Measurements from ENCODE around the gene RDH5. TPM values are rescaled to one million over a fixed set of nuclear protein-coding genes. Genes with fewer than 3 reads are reported as not detected.

RDH5 gene
- total and polyA plus RNA-seq, 4 donors, result 9.2 to 61.7 (median 29.2) TPM

- Histone ChIP-seq H3K9ac (ENCODE audit: low read depth in 1 of 2, low read length in 2 of 2) (no peak overlapping the region), H3K9me3 (ENCODE audit: control insufficient read depth in 4 of 4, low read length in 3 of 4) (no peaks in the 10 kb centered on the region), H3K27me3 (ENCODE audit: control insufficient read depth in 4 of 4, insufficient read depth in 4 of 4, low read length in 3 of 4) (no peaks in the 10 kb centered on the region), H3K4me3 (ENCODE audit: low read depth in 1 of 3, low read length in 3 of 3) (no peak overlapping the region), H3K27ac (ENCODE audit: low read depth in 1 of 2, low read length in 2 of 2) (no peak overlapping the region), H3K4me1 (ENCODE audit: control insufficient read depth in 4 of 4, insufficient read depth in 4 of 4, low read length in 3 of 4) (no peaks in the 10 kb centered on the region), H3K36me3 (ENCODE audit: control insufficient read depth in 4 of 4, insufficient read depth in 3 of 4, low read depth in 1 of 4, low read length in 3 of 4) (no peaks in the 10 kb centered on the region)
- WGBS, result 86% methylated on average over 5 of the region's 5 CpGs
- no peak for DNase-seq (ENCODE audit: low spot score)
- TF ChIP-seq EGR1 (IDR thresholded peaks at IDR 0.05; ENCODE audit: low read depth in 2 of 2) (no peak), GABPA (IDR thresholded peaks at IDR 0.05 in 1 of 2, conservative IDR thresholded peaks at IDR 0.05 in 1 of 2) (no peak), HNF4G (IDR thresholded peaks at IDR 0.05) (no peak), ATF3 (IDR thresholded peaks at IDR 0.05) (no peak), SP1 (IDR thresholded peaks at IDR 0.05) (no peak), REST (IDR thresholded peaks at IDR 0.05) (no peak), MAX (IDR thresholded peaks at IDR 0.05) (no peak), HNF4A (conservative IDR thresholded peaks at IDR 0.05) (no peak), FOXA2 (IDR thresholded peaks at IDR 0.05) (no peak)
Measured at GRCh38 chr12:55699471-55700055, 20.6 kb upstream of the RDH5 start.

- no peak overlapping the region for H3K4me3 ChIP-seq (ENCODE audit: low read depth in 1 of 3, low read length in 3 of 3)
- no peaks in the 10 kb centered on the region for H3K27me3 ChIP-seq (ENCODE audit: control insufficient read depth in 4 of 4, insufficient read depth in 4 of 4, low read length in 3 of 4)
- H3K36me3 ChIP-seq (ENCODE audit: control insufficient read depth in 4 of 4, insufficient read depth in 3 of 4, low read depth in 1 of 4, low read length in 3 of 4), result no peaks in the 10 kb centered on the region
- WGBS, result 90% methylated on average over 21 of the region's 21 CpGs
- H3K9me3 ChIP-seq (ENCODE audit: control insufficient read depth in 4 of 4, low read length in 3 of 4), result no peaks in the 10 kb centered on the region
- TF ChIP-seq HNF4A (conservative IDR thresholded peaks at IDR 0.05) (no peak), REST (IDR thresholded peaks at IDR 0.05) (no peak), ATF3 (IDR thresholded peaks at IDR 0.05) (no peak), SP1 (IDR thresholded peaks at IDR 0.05) (no peak), RAD21 (IDR thresholded peaks at IDR 0.05) (no peak), EGR1 (IDR thresholded peaks at IDR 0.05; ENCODE audit: low read depth in 2 of 2) (no peak), CTCF (IDR thresholded peaks at IDR 0.05; ENCODE audit: low read depth, low read length, missing input control) (no peak), TAF1 (conservative IDR thresholded peaks at IDR 0.05) (no peak), MAX (IDR thresholded peaks at IDR 0.05) (no peak), FOXA1 (IDR thresholded peaks at IDR 0.05) (no peak), GABPA (IDR thresholded peaks at IDR 0.05 in 1 of 2, conservative IDR thresholded peaks at IDR 0.05 in 1 of 2) (no peak), HNF4G (IDR thresholded peaks at IDR 0.05) (no peak), YY1 (IDR thresholded peaks at IDR 0.05) (no peak), RXRA (IDR thresholded peaks at IDR 0.05) (no peak), FOXA2 (IDR thresholded peaks at IDR 0.05) (no peak)
- H3K4me1 ChIP-seq (ENCODE audit: control insufficient read depth in 4 of 4, insufficient read depth in 4 of 4, low read length in 3 of 4), result no peaks in the 10 kb centered on the region
- H3K9ac ChIP-seq (ENCODE audit: low read depth in 1 of 2, low read length in 2 of 2), result no peak overlapping the region
- no peak overlapping the region for H3K27ac ChIP-seq (ENCODE audit: low read depth in 1 of 2, low read length in 2 of 2)
- DNase-seq (ENCODE audit: low spot score), result no peak
Measured at GRCh38 chr12:55700255-55701018, 19.8 kb upstream of the RDH5 start.

Data from liver (tissue), 9 donors.